ENCODE measurements around the gene R3HDM2. TPM values are rescaled to one million over a fixed set of nuclear protein-coding genes. Genes with fewer than 3 reads are reported as not detected.

Gene R3HDM2
- total RNA-seq, 2 experiments from 2014 or later = 22.8 to 24.2 TPM

DNA sequence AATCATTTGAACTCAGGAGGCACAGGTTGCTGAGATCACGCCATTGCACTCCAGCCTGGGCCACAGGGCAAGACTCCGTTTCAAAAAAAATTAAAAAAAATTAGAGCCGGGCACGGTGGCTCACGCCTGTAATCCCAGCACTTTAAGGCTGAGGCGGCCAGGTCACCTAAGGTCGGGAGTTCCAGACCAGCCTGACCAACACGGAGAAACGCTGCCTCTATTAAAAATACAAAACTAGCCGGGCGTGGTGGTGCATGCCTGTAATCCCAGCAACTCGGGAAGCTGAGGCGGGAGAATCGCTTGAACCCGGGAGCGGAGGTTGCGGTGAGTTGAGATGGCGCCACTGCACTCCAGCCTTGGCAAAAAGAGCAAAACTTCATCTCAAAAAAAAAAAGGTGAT is 35.7 kb downstream of the R3HDM2 start:
- no peak overlapping the region for H3K27ac Mint-ChIP-seq
- no peak overlapping the region for H3K4me3 Mint-ChIP-seq
- DNase-seq = no peak
- peaks cover 21% of the 10 kb centered on the region for H3K36me3 Mint-ChIP-seq
- no peaks in the 10 kb centered on the region for H3K27me3 Mint-ChIP-seq
- H3K4me1 Mint-ChIP-seq = peaks cover 2% of the 10 kb centered on the region
- no peaks in the 10 kb centered on the region for H3K9me3 Mint-ChIP-seq

DNA sequence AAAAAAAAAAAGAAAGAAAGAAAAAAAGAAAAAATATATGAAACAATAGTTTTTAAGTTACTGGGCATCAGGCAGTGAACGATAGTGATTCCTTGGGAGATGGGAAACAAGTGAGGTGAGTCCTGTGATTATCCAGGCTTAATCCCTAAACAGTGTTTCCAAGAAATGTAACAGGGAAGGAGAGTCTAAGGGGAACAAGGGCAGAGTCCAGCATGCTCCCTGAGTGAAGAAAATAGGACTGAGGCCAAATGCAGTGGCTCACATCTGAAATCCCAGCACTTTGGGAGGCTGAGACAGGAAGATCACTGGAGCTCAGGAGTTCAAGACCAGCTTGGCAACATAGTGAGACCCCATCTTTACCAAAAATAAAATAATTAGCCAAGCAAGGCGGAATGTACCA is 40.7 kb downstream of the R3HDM2 start:
- no peaks in the 10 kb centered on the region for H3K4me1 Mint-ChIP-seq
- no peaks in the 10 kb centered on the region for H3K27me3 Mint-ChIP-seq
- DNase-seq = no peak
- no peak overlapping the region for H3K27ac Mint-ChIP-seq
- no peaks in the 10 kb centered on the region for H3K9me3 Mint-ChIP-seq
- H3K36me3 Mint-ChIP-seq = peaks cover 25% of the 10 kb centered on the region
- no peak overlapping the region for H3K4me3 Mint-ChIP-seq

DNA sequence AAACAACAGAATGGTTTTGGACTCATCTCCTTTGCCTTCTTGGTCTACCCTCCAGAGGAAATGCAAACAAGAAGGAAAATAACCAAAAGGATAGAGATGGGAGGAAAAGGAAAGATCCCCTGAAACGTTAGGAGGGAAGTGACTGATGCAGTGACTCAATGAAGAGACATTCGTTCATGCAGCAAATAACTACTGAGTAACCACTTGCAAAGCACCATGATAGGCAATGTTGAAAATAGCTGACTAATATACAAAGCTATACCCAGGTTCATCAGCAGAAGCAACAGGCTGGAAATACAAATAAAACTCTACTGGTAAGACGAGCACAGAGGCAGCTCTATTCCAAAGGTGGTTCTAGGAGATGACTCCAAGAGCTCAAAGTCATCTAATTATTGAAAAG is 41.8 kb downstream of the R3HDM2 start:
- peaks cover 20% of the 10 kb centered on the region for H3K36me3 Mint-ChIP-seq
- no peak overlapping the region for H3K4me3 Mint-ChIP-seq
- no peaks in the 10 kb centered on the region for H3K27me3 Mint-ChIP-seq
- no peaks in the 10 kb centered on the region for H3K4me1 Mint-ChIP-seq
- no peak overlapping the region for H3K27ac Mint-ChIP-seq
- no peak for DNase-seq
- H3K9me3 Mint-ChIP-seq = no peaks in the 10 kb centered on the region

DNA sequence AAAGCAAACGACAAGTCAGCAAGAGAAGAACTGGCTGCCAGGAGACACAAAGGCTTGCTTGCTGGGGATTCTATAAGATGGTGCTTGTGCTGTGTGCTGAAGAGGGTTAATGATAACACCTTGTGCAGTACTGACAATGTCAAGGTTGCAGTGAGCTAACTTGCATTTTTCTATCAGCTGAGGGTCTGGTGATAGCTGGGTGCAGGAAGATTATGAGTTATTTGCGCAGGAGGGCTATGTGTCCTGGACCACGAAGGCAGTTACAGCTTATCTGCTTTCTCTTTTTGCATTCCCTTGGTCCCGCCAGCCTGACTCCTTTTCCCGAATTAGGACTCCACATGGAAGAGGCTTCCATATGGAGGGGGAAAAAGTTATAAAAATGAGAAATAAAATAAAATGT is 42.4 kb downstream of the R3HDM2 start:
- Mint-ChIP-seq H3K9me3 (no peaks in the 10 kb centered on the region), H3K4me3 (no peak overlapping the region), H3K27me3 (no peaks in the 10 kb centered on the region), H3K36me3 (peaks cover 14% of the 10 kb centered on the region), H3K27ac (no peak overlapping the region), H3K4me1 (no peaks in the 10 kb centered on the region)
- no peak for DNase-seq

DNA sequence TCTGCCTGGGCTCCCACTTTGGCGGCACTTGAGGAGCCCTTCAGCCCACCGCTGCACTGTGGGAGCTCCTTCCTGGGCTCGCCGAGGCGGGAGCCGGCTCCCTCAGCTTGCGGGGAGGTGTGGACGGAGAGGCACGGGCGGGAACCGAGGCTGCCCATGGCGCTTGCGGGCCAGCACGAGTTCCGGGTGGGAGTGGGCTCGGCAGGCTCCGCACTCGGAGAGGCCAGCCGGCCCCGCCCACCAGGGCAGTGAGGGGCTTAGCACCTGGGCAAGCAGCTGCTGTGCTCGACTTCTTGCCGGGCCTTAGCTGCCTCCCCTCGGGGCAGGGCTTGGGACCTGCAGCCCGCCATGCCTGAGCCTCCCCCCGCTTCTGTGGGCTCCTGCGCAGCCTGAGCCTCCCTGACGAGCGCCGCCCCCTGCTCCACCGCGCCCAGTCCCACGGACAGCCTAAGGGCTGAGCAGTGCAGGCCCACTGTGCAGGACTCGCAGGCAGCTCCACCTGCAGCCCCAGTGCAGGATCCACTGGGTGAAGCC is 44.6 kb downstream of the R3HDM2 start:
- Mint-ChIP-seq H3K4me3 (no peak overlapping the region), H3K27me3 (no peaks in the 10 kb centered on the region), H3K27ac (no peak overlapping the region), H3K9me3 (no peaks in the 10 kb centered on the region), H3K4me1 (peaks cover 4% of the 10 kb centered on the region), H3K36me3 (peaks cover 14% of the 10 kb centered on the region)
- no peak for DNase-seq

DNA sequence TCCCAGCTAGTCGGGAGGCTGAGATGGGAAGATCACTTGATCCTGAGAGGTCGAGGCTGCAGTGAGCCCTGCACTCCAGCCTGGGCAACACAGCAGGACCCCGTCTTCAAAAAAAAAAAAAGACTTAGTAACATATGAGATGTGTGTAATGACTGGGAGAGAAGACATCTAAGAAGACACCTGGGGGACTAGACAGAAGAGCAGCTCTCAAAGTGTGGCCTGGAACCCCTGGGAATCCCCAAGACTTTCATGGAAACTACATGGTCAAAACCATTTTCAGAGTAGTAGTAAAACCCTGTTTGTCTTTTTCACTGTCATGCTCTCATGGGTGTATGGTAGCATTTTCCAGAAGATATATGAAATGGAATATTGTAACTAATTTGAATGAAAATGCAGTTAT is 45.3 kb downstream of the R3HDM2 start:
- no peaks in the 10 kb centered on the region for H3K9me3 Mint-ChIP-seq
- no peak overlapping the region for H3K4me3 Mint-ChIP-seq
- no peak overlapping the region for H3K27ac Mint-ChIP-seq
- no peak for DNase-seq
- H3K36me3 Mint-ChIP-seq = peaks cover 18% of the 10 kb centered on the region
- no peaks in the 10 kb centered on the region for H3K27me3 Mint-ChIP-seq
- peaks cover 4% of the 10 kb centered on the region for H3K4me1 Mint-ChIP-seq

DNA sequence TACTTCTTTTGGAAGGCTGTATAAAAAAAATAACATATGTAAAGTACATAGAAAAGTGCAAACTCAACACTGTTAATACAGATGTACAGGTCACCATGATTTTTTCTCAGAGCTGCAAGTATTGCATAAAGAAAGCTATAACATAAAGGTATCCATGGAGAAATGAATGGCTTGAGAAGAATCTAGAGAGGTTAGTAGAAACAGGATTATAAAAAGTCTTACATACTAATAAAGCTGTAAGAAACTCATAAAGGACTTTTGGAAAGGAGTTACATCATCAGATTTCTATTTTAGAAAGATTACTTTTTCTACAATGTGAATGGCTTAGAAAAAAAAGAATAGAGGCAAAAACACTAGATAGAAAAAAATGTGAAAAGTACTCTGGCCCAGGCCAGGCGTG is 46.4 kb downstream of the R3HDM2 start:
- no peaks in the 10 kb centered on the region for H3K9me3 Mint-ChIP-seq
- H3K4me3 Mint-ChIP-seq = no peak overlapping the region
- peaks cover 16% of the 10 kb centered on the region for H3K36me3 Mint-ChIP-seq
- no peaks in the 10 kb centered on the region for H3K27me3 Mint-ChIP-seq
- peaks cover 5% of the 10 kb centered on the region for H3K4me1 Mint-ChIP-seq
- DNase-seq = no peak
- no peak overlapping the region for H3K27ac Mint-ChIP-seq

DNA sequence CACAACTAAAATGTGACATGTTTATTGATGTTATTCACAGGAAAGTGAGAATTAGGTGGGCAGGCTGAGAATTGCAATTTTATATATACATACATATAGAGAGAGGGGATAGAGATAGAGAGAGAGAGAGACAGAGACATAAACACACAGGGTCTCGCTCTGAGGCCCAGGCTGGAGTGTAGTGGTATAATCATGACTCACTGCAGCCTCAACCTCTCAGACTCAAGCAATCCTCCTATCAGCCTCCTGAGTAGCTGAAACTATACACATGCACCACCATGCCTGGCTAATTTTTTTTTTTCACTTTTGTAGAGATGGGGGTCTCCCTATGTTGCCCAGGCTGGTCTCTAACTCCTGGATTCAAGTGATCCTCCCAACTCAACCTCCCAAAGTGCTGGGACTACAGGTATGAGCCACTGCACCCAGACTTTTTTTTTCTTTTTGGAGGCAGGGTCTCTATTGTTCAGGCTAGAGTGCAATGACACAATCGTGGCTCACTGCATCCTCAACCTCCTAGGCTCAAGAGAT is 49.1 kb downstream of the R3HDM2 start:
- no peaks in the 10 kb centered on the region for H3K9me3 Mint-ChIP-seq
- peaks cover 9% of the 10 kb centered on the region for H3K4me1 Mint-ChIP-seq
- peaks cover 15% of the 10 kb centered on the region for H3K36me3 Mint-ChIP-seq
- H3K27ac Mint-ChIP-seq = no peak overlapping the region
- no peak overlapping the region for H3K4me3 Mint-ChIP-seq
- DNase-seq = no peak
- H3K27me3 Mint-ChIP-seq = no peaks in the 10 kb centered on the region

DNA sequence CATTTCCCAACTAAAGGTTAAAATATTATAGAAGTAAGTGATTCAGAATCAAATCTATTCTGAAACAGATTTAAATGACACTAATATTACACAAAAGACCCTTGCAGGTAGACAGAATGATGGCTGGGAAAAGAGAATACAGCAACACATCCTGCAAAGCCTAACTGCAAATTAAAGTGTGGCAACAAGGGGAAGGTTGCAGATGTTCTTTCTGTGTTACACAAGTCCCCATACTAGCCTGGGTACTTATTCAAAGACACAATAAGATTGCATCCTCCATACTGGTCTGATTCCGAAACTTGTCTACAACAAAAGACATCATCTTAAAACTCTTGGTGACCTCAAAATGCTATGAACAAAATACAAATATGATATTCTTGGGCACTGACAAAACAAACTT is 50.5 kb downstream of the R3HDM2 start:
- Mint-ChIP-seq H3K27ac (no peak overlapping the region), H3K4me1 (peaks cover 11% of the 10 kb centered on the region), H3K27me3 (no peaks in the 10 kb centered on the region), H3K4me3 (no peak overlapping the region), H3K36me3 (peaks cover 14% of the 10 kb centered on the region), H3K9me3 (no peaks in the 10 kb centered on the region)
- DNase-seq = no peak

DNA sequence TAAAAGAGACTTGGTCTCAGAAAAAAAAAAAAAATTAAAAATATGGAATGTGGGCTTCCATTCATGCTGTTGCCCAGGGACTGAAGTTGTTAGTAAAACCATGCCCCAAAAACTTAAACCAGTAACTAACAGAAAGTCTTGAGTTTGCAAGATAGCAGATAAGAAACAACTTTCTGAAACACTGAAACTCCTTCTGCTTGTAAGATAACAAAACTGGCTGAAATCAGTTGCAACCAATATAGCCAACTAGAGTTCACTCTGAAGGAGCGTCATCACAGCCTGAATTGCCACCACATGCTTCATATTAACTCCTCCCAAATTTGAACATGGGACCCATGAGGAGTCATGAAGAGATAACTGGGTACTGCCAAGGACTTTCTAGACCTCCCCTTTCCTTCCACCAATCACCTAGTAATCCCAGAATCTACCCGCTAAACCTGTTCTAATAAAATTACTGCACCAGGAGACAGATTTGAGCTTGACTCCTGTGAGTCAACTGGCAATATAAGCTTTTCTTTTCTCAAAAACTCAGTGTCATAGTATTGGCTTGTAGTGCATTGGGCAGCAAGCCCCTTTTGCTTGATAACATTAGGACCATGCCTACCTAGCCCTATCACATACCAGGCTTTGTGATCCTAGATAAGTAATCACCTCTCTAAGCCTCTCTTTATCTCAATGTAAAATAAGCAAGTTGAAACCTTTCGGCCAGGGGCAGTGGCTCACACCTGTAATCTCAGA is 53.6 kb downstream of the R3HDM2 start:
- peaks cover 14% of the 10 kb centered on the region for H3K36me3 Mint-ChIP-seq
- no peak overlapping the region for H3K27ac Mint-ChIP-seq
- no peaks in the 10 kb centered on the region for H3K27me3 Mint-ChIP-seq
- peaks cover 11% of the 10 kb centered on the region for H3K4me1 Mint-ChIP-seq
- no peaks in the 10 kb centered on the region for H3K9me3 Mint-ChIP-seq
- H3K4me3 Mint-ChIP-seq = no peak overlapping the region
- no peak for DNase-seq

DNA sequence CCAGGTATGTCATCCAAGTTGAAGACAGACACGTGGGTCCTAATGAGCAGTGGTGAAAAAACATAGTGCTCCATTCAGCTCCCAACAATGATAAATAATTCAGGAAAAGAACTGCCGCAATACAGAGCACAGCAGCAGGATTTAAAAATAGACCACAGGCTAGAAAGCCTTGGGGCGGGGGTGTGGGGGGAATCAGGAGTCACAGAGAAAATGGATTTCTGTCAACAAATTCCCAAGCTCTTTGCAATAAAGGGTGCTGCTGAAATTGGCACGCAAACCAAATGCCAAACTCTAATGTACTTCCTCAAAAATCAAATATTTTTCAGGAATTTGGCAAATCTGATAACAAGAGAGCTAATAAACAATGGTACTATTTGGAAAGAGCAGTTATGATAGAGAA is 58.6 kb downstream of the R3HDM2 start:
- no peak overlapping the region for H3K27ac Mint-ChIP-seq
- H3K36me3 Mint-ChIP-seq = peaks cover 21% of the 10 kb centered on the region
- H3K4me1 Mint-ChIP-seq = peaks cover 3% of the 10 kb centered on the region
- H3K4me3 Mint-ChIP-seq = no peak overlapping the region
- H3K9me3 Mint-ChIP-seq = peaks cover 2% of the 10 kb centered on the region
- H3K27me3 Mint-ChIP-seq = no peaks in the 10 kb centered on the region
- no peak for DNase-seq

DNA sequence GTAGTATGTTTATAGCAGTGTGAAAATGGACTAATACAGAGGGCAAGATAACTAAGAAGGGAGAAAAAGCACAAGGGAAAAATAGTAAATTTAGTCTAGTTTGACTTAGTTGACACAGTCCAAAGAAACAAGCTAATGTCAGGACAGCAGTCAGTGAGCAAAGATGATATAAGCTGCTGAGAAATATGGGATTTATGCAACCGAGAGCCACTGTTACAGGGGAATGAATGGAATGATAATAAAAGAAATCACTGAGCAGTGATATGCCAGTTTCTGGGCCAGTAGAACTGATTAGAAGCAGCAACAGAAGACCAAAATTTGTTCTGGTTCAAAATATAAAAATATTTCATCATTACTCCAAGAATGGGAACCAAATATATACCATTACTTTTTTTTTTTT is 60.1 kb downstream of the R3HDM2 start:
- Mint-ChIP-seq H3K27ac (no peak overlapping the region), H3K4me1 (peaks cover 1% of the 10 kb centered on the region), H3K27me3 (no peaks in the 10 kb centered on the region), H3K9me3 (peaks cover 11% of the 10 kb centered on the region), H3K36me3 (peaks cover 34% of the 10 kb centered on the region), H3K4me3 (no peak overlapping the region)
- no peak for DNase-seq

DNA sequence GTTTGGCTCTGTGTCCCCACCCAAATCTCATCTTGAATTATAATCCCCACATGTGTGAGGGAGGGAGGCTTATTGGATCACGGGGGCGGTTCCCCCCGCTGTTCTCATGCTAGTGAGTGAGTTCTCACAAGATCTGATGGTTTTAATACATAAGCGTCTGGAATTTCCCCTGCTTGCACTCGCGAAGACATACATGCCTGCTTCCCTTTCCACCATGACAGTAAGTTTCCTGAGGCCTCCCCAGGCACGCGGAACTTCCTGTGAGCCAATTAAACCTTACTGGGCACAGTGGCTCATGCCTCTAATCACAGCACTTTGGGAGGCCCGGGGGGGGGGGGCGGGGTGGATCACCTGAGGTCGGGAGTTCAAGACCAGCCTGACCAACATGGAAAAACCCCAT is 60.8 kb downstream of the R3HDM2 start:
- H3K9me3 Mint-ChIP-seq = peaks cover 11% of the 10 kb centered on the region
- DNase-seq = no peak

DNA sequence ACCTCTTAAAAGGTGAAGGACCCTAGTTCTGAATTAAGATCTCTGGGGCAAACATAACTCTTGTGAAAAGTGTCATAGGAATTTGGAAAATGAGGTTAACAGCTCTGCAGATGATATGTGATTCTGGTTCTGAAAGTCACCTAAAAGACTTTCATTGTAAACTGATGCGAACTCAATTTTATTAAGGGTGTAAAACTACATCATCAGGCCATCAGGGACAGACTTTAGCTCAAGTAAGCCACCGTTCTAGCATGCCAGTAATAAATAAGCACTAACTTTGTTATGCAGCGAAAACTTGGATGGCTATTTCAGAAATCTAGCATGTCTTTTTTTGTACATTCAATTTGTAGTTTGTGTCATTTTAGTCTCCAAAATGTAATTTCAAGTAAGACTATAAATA is 61.6 kb downstream of the R3HDM2 start:
- Mint-ChIP-seq H3K27ac (no peak overlapping the region), H3K36me3 (peaks cover 31% of the 10 kb centered on the region), H3K9me3 (peaks cover 11% of the 10 kb centered on the region), H3K4me3 (no peak overlapping the region), H3K27me3 (no peaks in the 10 kb centered on the region), H3K4me1 (peaks cover 1% of the 10 kb centered on the region)
- DNase-seq = no peak

More for the DNA sequence above, 60.8 kb downstream of the R3HDM2 start:
- Mint-ChIP-seq H3K27me3 (no peaks in the 10 kb centered on the region), H3K4me3 (no peak overlapping the region), H3K27ac (no peak overlapping the region), H3K36me3 (peaks cover 31% of the 10 kb centered on the region), H3K4me1 (peaks cover 1% of the 10 kb centered on the region)

DNA sequence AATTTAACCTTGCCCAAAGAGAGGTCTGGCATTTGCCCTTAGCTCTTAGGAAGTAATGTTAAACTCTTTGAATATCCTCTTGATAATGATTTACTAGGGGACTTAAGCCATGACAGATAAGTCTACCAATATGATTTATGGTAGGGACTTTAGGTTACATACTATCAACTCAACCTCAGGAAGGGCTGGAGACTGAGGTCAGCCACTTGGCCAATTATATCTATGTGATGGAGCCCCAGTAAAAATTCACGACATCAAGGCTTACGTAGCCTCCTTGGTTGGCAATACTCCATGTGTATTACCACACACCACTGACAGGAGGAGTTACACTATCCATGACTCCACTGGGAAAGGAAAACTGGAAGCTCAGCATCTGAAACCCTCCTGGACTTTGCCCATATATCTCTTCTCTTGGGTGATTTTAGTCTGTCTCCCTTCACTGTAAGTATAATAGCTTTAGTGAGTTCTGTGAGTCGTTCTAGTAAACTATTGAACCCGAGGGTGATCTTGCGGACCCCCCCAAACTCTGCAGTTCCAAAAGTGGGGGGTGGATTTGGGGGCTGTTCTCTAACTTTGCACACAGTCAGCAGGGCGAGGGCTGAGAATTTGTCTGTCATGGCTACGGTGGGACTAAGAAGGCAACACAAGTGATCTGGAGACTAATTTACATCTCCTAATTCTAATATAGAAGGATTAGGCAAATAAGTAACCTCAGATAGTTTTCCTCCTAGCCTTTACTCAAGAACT is 62.3 kb downstream of the R3HDM2 start:
- Mint-ChIP-seq H3K4me1 (peaks cover 1% of the 10 kb centered on the region), H3K4me3 (no peak overlapping the region), H3K9me3 (peaks cover 11% of the 10 kb centered on the region), H3K36me3 (peaks cover 31% of the 10 kb centered on the region), H3K27ac (no peak overlapping the region), H3K27me3 (no peaks in the 10 kb centered on the region)
- DNase-seq = no peak

Measured in activated naive CD8-positive, alpha-beta T cell treated with anti-CD3 and anti-CD28 coated beads for 36 hours (primary cell).